ENCODE data around the gene DPH2. TPM values are rescaled to one million over a fixed set of nuclear protein-coding genes. Genes with fewer than 3 reads are reported as not detected.

The DPH2 gene
- total RNA-seq, 2 experiments from 2014 or later = 28.6 to 42.1 TPM

GRCh38 chr1:43930168-43930948, 39.5 kb upstream of the DPH2 start:
- ChIA-PET CTCF (ENCODE audit: unreplicated experiment) (interaction anchor here (0.5 to 1.7 kb wide), 3 partner anchors 15 to 167 kb away, joined by 3 to 8 read pairs (median 4); no protein-coding TSS in a partner anchor), POLR2A (interaction anchor here (0.5 kb wide), 1 partner anchor 116 kb away, joined by 3 read pairs; no protein-coding TSS in a partner anchor)
- no peaks in the 10 kb centered on the region for H3K79me2 ChIP-seq (ENCODE audit: insufficient read depth, low read depth, low read length)
- H3K36me3 ChIP-seq (ENCODE audit: insufficient read depth, low read length) = no peaks in the 10 kb centered on the region
- no peak overlapping the region for H3K4me3 ChIP-seq (ENCODE audit: low read depth, low read length, poor library complexity, severe bottlenecking)
- H2AFZ ChIP-seq (ENCODE audit: low read length) = no peak overlapping the region
- peak; percentile 49 for DNase-seq (ENCODE audit: low spot score)
- H4K20me1 ChIP-seq (ENCODE audit: insufficient read depth, low read length) = no peaks in the 10 kb centered on the region
- H3K9me2 ChIP-seq (ENCODE audit: insufficient read depth, low read length) = no peaks in the 10 kb centered on the region
- no TSS peak for BruUV-seq (replicated peaks)
- no peak overlapping the region for H3K27ac ChIP-seq (ENCODE audit: low read depth, low read length, poor library complexity, severe bottlenecking)
- TF ChIP-seq EZH2phosphoT487 (IDR thresholded peaks at IDR 0.05; ENCODE audit: borderline replicate concordance, low read depth, low read length) (no peak), CTCF (conservative IDR thresholded peaks at IDR 0.05; ENCODE audit: low read length) (peak; percentile 78)
- no peaks in the 10 kb centered on the region for H3K4me1 ChIP-seq (ENCODE audit: insufficient read depth, low read length, poor library complexity, severe bottlenecking)
- H3K9me3 ChIP-seq (ENCODE audit: low read length) = no peaks in the 10 kb centered on the region
- H3K4me2 ChIP-seq (ENCODE audit: low read length) = no peak overlapping the region
- intact Hi-C loops (cut with micrococcal nuclease; ENCODE audit: unreplicated experiment) = loop anchor here (5.0 kb wide), 1 partner anchor 93 kb away; no protein-coding TSS in a partner anchor

GRCh38 chr1:43930949-43931275, 38.9 kb upstream of the DPH2 start:
- no peak for TF ChIP-seq EZH2phosphoT487 (IDR thresholded peaks at IDR 0.05; ENCODE audit: borderline replicate concordance, low read depth, low read length)
- no peak for TF ChIP-seq CTCF (conservative IDR thresholded peaks at IDR 0.05; ENCODE audit: low read length)
- Histone ChIP-seq H3K79me2 (ENCODE audit: insufficient read depth, low read depth, low read length) (no peaks in the 10 kb centered on the region), H3K4me2 (ENCODE audit: low read length) (no peak overlapping the region), H3K9me3 (ENCODE audit: low read length) (no peaks in the 10 kb centered on the region), H4K20me1 (ENCODE audit: insufficient read depth, low read length) (no peaks in the 10 kb centered on the region), H3K27ac (ENCODE audit: low read depth, low read length, poor library complexity, severe bottlenecking) (no peak overlapping the region), H3K4me3 (ENCODE audit: low read depth, low read length, poor library complexity, severe bottlenecking) (no peak overlapping the region), H2AFZ (ENCODE audit: low read length) (no peak overlapping the region), H3K4me1 (ENCODE audit: insufficient read depth, low read length, poor library complexity, severe bottlenecking) (no peaks in the 10 kb centered on the region), H3K36me3 (ENCODE audit: insufficient read depth, low read length) (no peaks in the 10 kb centered on the region), H3K9me2 (ENCODE audit: insufficient read depth, low read length) (no peaks in the 10 kb centered on the region)
- ChIA-PET POLR2A (no interaction called here), CTCF (ENCODE audit: unreplicated experiment) (interaction anchor here (0.5 to 1.7 kb wide), 5 partner anchors 15 to 167 kb away, joined by 3 to 8 read pairs (median 3); no protein-coding TSS in a partner anchor)
- no TSS peak for BruUV-seq (replicated peaks)
- no peak for DNase-seq (ENCODE audit: low spot score)
- intact Hi-C loops (cut with micrococcal nuclease; ENCODE audit: unreplicated experiment) = loop anchor here (5.0 kb wide), 1 partner anchor 94 kb away; no protein-coding TSS in a partner anchor

Measured in OCI-LY7 (cell line).